ENCODE data around the gene CPA1. TPM values are rescaled to one million over a fixed set of nuclear protein-coding genes. Genes with fewer than 3 reads are reported as not detected.

The CPA1 gene
- total and polyA plus RNA-seq, 2 of the 13 experiments (the other 11 are each of a cell fraction or from before 2014, with no cell fraction given) = 0.20 to 0.58 TPM

- no peak overlapping the region for H3K4me2 ChIP-seq (ENCODE audit: low read depth, low read length)
- H3K79me2 ChIP-seq (ENCODE audit: insufficient read depth, low read length) = no peaks in the 10 kb centered on the region
- in situ Hi-C loops (cut with HindIII; ENCODE audit: extremely low pct_ligation_motif_present, low pct_unique_long_range_greater_than_20kb) = no loop called here
- H3K9me3 ChIP-seq (ENCODE audit: low read length) = no peaks in the 10 kb centered on the region
- H4K20me1 ChIP-seq (ENCODE audit: insufficient read depth, low read length) = no peaks in the 10 kb centered on the region
- no peaks in the 10 kb centered on the region for H3K36me3 ChIP-seq (replicated peaks in 1 of 2; ENCODE audit: control insufficient read depth in 1 of 2, insufficient read depth in 2 of 2, low read length in 2 of 2)
- H3K4me1 ChIP-seq (ENCODE audit: insufficient read depth, low read length) = peaks cover 35% of the 10 kb centered on the region
- intact Hi-C loops (cut with micrococcal nuclease; ENCODE audit: unreplicated experiment) = no loop called here
- DNase-seq (ENCODE audit: low spot score) (no peak), ATAC-seq (no peak), FAIRE-seq (no peak)
- H3K4me3 ChIP-seq (replicated peaks in 1 of 3; ENCODE audit: insufficient read depth in 1 of 3, low read depth in 2 of 3, low read length in 3 of 3) = no peak overlapping the region
- H3K27me3 ChIP-seq (ENCODE audit: control insufficient read depth in 1 of 2, insufficient read depth in 2 of 2, low read length in 2 of 2) = peaks cover 4 to 20% of the 10 kb centered on the region in 2 experiments; a peak in 3 of 5 replicates
- H3K9ac ChIP-seq (ENCODE audit: insufficient read depth, low read depth, low read length) = no peak overlapping the region
- TF ChIP-seq RELA (CRISPR knock-in tag; IDR thresholded peaks at IDR 0.05) (no peak), ZNF775 (CRISPR knock-in tag; IDR thresholded peaks at IDR 0.05; ENCODE audit: borderline replicate concordance) (no peak), ZNF576 (CRISPR knock-in tag; IDR thresholded peaks at IDR 0.05) (no peak), ISX (CRISPR knock-in tag; conservative IDR thresholded peaks at IDR 0.05) (no peak), IKZF1 (IDR thresholded peaks at IDR 0.05) (no peak), ELK4 (CRISPR knock-in tag; IDR thresholded peaks at IDR 0.05; ENCODE audit: borderline replicate concordance) (no peak), ZNF746 (CRISPR knock-in tag; IDR thresholded peaks at IDR 0.05) (no peak), TERF1 (CRISPR knock-in tag; IDR thresholded peaks at IDR 0.05) (no peak), TBX3 (IDR thresholded peaks at IDR 0.05; ENCODE audit: borderline replicate concordance) (no peak), ZSCAN9 (CRISPR knock-in tag; IDR thresholded peaks at IDR 0.05; ENCODE audit: borderline replicate concordance) (no peak), AFF4 (CRISPR knock-in tag; IDR thresholded peaks at IDR 0.05) (no peak), RAD21 (CRISPR knock-in tag; IDR thresholded peaks at IDR 0.05) (no peak), FOXK1 (CRISPR knock-in tag; IDR thresholded peaks at IDR 0.05; ENCODE audit: borderline replicate concordance, low read depth) (no peak), ZNF44 (CRISPR knock-in tag; IDR thresholded peaks at IDR 0.05) (no peak), ZNF839 (CRISPR knock-in tag; IDR thresholded peaks at IDR 0.05; ENCODE audit: borderline replicate concordance) (no peak), TRIM22 (IDR thresholded peaks at IDR 0.05) (no peak)
- no TSS peak for BruUV-seq (replicated peaks)
- ChIA-PET CTCF (ENCODE audit: low intra/inter-chr PET ratio, low total read pairs) (no interaction called here), POLR2A (no interaction called here)
- H3K27ac ChIP-seq (ENCODE audit: extremely low read length, insufficient read depth, low read length) = no peak overlapping the region
- 61% methylated on average over 8 of the region's 18 CpGs for WGBS (ENCODE audit: low lambda C conversion rate)
- H2AFZ ChIP-seq (ENCODE audit: low read length) = no peak overlapping the region
Observed at GRCh38 chr7:130383187-130383980, 3.1 kb downstream of the CPA1 start.
